ENCODE data around the gene CCKAR. TPM values are rescaled to one million over a fixed set of nuclear protein-coding genes. Genes with fewer than 3 reads are reported as not detected.
A peak's percentile ranks its signal among the peaks of the same experiment; 100 is the strongest.
"Not testable (repeated sequence)": the region's sequence is repeated elsewhere in the genome, so short reads cannot be mapped to it uniquely, and the experiment has no call there.

Gene CCKAR
- total RNA-seq, 1 experiment from 2014 or later, result not detected

DNA sequence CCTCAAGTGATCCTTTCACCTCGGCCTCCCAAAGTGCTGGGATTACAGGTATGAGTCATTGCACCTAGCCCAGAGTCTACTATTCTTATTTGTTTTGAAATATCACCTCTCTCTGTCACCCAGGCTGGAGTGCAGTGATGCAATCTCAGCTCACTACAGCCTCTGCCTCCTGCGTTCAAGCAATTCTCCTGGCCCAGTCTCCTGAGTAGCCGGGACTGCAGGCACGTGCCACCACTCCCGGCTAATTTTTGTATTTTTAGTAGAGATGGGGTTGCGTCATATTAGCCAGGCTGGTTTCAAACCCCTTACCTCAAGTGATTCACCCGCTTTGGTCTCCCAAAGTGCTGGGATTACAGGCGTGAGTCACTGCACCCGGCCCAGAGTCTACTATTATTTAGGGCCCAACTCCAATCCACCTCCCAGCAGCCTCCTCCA is 10.3 kb upstream of the CCKAR start:
- H3K27ac Mint-ChIP-seq; POLR2A ChIA-PET; H3K4me1 Mint-ChIP-seq; CTCF ChIA-PET; DNase-seq (ENCODE audit: low spot score); H3K36me3 Mint-ChIP-seq; H3K27me3 Mint-ChIP-seq (ENCODE audit: low read depth); H3K4me3 Mint-ChIP-seq; ATAC-seq: not testable (repeated sequence)
- peaks cover 14% of the 10 kb centered on the region for H3K9me3 Mint-ChIP-seq
- peak; percentile 93 for TF ChIP-seq GABPB1 (CRISPR knock-in tag; IDR thresholded peaks at IDR 0.05)

DNA sequence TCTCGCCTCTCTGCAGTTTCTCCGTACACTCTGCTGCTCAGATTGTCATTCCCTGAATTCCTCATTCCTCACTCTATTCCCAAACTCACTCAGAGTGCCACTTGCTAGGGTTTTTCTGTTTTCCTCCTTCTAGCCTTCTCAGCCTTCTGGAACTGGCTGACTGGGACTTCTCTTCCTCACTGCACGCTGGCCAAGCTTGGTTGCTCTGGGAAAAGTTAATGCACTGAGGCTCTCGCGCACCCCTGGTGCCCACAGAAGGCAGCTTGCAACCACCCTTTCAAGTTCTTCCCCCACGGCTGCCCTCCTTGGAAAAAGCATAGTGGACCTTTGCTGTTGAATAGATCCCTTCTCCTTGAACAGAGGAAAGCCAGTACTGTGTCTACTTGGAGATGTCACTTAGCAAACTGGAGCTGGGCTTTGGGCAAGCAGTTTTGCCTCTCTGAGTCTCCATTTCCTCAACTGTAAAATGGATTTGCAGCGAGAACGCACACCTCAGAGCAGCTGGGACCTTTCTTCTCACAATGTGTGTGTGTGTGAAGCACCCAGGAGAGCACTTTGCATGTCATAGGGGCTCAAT is 6.0 kb upstream of the CCKAR start:
- TF ChIP-seq FOXP1 (CRISPR knock-in tag; IDR thresholded peaks at IDR 0.05; ENCODE audit: borderline replicate concordance), result no peak
- no peak for TF ChIP-seq ZNF416 (CRISPR knock-in tag; IDR thresholded peaks at IDR 0.05)
- TF ChIP-seq ZNF138 (CRISPR knock-in tag; conservative IDR thresholded peaks at IDR 0.05), result no peak
- no peak for TF ChIP-seq JAZF1 (CRISPR knock-in tag; IDR thresholded peaks at IDR 0.05)
- TF ChIP-seq, protein P1, sequence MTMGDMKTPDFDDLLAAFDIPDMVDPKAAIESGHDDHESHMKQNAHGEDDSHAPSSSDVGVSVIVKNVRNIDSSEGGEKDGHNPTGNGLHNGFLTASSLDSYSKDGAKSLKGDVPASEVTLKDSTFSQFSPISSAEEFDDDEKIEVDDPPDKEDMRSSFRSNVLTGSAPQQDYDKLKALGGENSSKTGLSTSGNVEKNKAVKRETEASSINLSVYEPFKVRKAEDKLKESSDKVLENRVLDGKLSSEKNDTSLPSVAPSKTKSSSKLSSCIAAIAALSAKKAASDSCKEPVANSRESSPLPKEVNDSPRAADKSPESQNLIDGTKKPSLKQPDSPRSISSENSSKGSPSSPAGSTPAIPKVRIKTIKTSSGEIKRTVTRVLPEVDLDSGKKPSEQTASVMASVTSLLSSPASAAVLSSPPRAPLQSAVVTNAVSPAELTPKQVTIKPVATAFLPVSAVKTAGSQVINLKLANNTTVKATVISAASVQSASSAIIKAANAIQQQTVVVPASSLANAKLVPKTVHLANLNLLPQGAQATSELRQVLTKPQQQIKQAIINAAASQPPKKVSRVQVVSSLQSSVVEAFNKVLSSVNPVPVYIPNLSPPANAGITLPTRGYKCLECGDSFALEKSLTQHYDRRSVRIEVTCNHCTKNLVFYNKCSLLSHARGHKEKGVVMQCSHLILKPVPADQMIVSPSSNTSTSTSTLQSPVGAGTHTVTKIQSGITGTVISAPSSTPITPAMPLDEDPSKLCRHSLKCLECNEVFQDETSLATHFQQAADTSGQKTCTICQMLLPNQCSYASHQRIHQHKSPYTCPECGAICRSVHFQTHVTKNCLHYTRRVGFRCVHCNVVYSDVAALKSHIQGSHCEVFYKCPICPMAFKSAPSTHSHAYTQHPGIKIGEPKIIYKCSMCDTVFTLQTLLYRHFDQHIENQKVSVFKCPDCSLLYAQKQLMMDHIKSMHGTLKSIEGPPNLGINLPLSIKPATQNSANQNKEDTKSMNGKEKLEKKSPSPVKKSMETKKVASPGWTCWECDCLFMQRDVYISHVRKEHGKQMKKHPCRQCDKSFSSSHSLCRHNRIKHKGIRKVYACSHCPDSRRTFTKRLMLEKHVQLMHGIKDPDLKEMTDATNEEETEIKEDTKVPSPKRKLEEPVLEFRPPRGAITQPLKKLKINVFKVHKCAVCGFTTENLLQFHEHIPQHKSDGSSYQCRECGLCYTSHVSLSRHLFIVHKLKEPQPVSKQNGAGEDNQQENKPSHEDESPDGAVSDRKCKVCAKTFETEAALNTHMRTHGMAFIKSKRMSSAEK (CRISPR knock-in tag; IDR thresholded peaks at IDR 0.05; ENCODE audit: borderline replicate concordance), result no peak
- TF ChIP-seq, protein P2, sequence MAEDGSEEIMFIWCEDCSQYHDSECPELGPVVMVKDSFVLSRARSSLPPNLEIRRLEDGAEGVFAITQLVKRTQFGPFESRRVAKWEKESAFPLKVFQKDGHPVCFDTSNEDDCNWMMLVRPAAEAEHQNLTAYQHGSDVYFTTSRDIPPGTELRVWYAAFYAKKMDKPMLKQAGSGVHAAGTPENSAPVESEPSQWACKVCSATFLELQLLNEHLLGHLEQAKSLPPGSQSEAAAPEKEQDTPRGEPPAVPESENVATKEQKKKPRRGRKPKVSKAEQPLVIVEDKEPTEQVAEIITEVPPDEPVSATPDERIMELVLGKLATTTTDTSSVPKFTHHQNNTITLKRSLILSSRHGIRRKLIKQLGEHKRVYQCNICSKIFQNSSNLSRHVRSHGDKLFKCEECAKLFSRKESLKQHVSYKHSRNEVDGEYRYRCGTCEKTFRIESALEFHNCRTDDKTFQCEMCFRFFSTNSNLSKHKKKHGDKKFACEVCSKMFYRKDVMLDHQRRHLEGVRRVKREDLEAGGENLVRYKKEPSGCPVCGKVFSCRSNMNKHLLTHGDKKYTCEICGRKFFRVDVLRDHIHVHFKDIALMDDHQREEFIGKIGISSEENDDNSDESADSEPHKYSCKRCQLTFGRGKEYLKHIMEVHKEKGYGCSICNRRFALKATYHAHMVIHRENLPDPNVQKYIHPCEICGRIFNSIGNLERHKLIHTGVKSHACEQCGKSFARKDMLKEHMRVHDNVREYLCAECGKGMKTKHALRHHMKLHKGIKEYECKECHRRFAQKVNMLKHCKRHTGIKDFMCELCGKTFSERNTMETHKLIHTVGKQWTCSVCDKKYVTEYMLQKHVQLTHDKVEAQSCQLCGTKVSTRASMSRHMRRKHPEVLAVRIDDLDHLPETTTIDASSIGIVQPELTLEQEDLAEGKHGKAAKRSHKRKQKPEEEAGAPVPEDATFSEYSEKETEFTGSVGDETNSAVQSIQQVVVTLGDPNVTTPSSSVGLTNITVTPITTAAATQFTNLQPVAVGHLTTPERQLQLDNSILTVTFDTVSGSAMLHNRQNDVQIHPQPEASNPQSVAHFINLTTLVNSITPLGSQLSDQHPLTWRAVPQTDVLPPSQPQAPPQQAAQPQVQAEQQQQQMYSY (CRISPR knock-in tag; IDR thresholded peaks at IDR 0.05), result no peak
- TF ChIP-seq, protein P3, sequence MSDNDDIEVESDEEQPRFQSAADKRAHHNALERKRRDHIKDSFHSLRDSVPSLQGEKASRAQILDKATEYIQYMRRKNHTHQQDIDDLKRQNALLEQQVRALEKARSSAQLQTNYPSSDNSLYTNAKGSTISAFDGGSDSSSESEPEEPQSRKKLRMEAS (CRISPR knock-in tag; IDR thresholded peaks at IDR 0.05), result no peak
- TF ChIP-seq GRHL2 (CRISPR knock-in tag; IDR thresholded peaks at IDR 0.05; ENCODE audit: insufficient replicate concordance, severe bottlenecking), result no peak
- TF ChIP-seq, protein P4, sequence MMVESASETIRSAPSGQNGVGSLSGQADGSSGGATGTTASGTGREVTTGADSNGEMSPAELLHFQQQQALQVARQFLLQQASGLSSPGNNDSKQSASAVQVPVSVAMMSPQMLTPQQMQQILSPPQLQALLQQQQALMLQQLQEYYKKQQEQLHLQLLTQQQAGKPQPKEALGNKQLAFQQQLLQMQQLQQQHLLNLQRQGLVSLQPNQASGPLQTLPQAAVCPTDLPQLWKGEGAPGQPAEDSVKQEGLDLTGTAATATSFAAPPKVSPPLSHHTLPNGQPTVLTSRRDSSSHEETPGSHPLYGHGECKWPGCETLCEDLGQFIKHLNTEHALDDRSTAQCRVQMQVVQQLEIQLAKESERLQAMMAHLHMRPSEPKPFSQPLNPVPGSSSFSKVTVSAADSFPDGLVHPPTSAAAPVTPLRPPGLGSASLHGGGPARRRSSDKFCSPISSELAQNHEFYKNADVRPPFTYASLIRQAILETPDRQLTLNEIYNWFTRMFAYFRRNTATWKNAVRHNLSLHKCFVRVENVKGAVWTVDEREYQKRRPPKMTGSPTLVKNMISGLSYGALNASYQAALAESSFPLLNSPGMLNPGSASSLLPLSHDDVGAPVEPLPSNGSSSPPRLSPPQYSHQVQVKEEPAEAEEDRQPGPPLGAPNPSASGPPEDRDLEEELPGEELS (CRISPR knock-in tag; IDR thresholded peaks at IDR 0.05), result no peak
- TF ChIP-seq, protein P5, sequence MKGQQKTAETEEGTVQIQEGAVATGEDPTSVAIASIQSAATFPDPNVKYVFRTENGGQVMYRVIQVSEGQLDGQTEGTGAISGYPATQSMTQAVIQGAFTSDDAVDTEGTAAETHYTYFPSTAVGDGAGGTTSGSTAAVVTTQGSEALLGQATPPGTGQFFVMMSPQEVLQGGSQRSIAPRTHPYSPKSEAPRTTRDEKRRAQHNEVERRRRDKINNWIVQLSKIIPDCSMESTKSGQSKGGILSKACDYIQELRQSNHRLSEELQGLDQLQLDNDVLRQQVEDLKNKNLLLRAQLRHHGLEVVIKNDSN (CRISPR knock-in tag; IDR thresholded peaks at IDR 0.05), result no peak
- no peak for TF ChIP-seq ZNF671 (CRISPR knock-in tag; IDR thresholded peaks at IDR 0.05)
- POLR2A ChIA-PET, result no interaction called here
- no peak for DNase-seq (ENCODE audit: low spot score)
- H3K36me3 Mint-ChIP-seq, result no peaks in the 10 kb centered on the region
- no peaks in the 10 kb centered on the region; the same call in 1 of the 2 replicates for H3K27me3 Mint-ChIP-seq (ENCODE audit: low read depth)
- H3K4me1 Mint-ChIP-seq, result no peaks in the 10 kb centered on the region
- H3K4me3 Mint-ChIP-seq, result no peak overlapping the region
- CTCF ChIA-PET, result interaction anchor here (0.6 kb wide), 1 partner anchor 63 kb away, joined by 3 read pairs; no protein-coding TSS in a partner anchor
- peak; percentile 43; the same call in 1 of the 2 replicates for ATAC-seq
- peaks cover 21% of the 10 kb centered on the region for H3K9me3 Mint-ChIP-seq
- no peak overlapping the region for H3K27ac Mint-ChIP-seq
